ENCODE data around the gene C19orf47. TPM values are rescaled to one million over a fixed set of nuclear protein-coding genes. Genes with fewer than 3 reads are reported as not detected.

C19orf47 gene
- polyA plus RNA-seq, 3 donors: 7.6 to 10.2 (median 8.0) TPM

DNA sequence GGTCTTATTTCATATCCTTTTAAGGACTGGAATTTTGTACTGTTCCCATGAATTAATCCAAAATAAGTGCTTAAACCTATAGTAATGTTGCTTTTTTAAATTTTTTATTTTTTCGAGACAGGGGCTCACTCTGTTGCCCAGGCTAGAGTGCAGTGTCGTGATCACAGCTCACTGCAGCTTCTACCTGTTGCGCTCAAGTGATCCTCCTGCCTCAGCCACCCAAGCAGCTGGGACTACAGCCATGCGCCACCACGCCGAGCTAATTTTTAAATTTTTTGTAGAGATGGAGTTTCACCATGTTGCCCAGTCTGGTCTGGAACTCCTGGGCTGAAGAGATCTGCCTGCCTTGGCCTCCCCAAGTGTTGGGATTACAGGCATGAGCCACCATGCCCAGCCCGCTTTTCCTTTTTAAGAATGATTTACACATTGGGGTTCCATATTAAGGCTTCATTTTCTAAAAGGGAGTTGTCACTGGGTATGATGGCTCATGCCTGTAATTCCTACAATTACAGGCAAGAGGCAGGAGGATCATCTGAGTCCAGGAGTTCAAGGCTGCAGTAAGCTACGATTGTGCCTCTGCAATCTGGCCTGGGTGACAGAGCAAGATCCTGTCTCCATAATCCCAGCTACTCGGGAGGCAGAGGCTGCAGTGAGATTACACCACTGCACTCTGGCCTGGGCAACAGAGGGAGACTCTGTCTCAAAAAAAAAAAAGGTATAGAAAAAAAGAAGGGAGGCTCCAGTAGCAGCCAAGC is 34.8 kb downstream of the C19orf47 start:
- H3K9me3 ChIP-seq (replicated peaks in 1 of 2; ENCODE audit: control insufficient read depth in 1 of 2, insufficient read depth in 1 of 2, low read length in 2 of 2): no peaks in the 10 kb centered on the region
- Mint-ChIP-seq H3K27ac (peak overlapping the region in 1 of 7 donors; percentile 25), H3K4me3 (no peak overlapping the region), H3K9me3 (peaks cover 0 to 3% (median 0%) of the 10 kb centered on the region in 7 donors), H3K4me1 (peaks cover 11% of the 10 kb centered on the region), H3K36me3 (peaks cover 17 to 19% of the 10 kb centered on the region in 2 donors), H3K27me3 (ENCODE audit: low read depth in 3 of 3) (peaks cover 0 to 3% (median 0%) of the 10 kb centered on the region in 3 donors)
- TF ChIP-seq, protein P1, sequence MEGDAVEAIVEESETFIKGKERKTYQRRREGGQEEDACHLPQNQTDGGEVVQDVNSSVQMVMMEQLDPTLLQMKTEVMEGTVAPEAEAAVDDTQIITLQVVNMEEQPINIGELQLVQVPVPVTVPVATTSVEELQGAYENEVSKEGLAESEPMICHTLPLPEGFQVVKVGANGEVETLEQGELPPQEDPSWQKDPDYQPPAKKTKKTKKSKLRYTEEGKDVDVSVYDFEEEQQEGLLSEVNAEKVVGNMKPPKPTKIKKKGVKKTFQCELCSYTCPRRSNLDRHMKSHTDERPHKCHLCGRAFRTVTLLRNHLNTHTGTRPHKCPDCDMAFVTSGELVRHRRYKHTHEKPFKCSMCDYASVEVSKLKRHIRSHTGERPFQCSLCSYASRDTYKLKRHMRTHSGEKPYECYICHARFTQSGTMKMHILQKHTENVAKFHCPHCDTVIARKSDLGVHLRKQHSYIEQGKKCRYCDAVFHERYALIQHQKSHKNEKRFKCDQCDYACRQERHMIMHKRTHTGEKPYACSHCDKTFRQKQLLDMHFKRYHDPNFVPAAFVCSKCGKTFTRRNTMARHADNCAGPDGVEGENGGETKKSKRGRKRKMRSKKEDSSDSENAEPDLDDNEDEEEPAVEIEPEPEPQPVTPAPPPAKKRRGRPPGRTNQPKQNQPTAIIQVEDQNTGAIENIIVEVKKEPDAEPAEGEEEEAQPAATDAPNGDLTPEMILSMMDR (IDR thresholded peaks at IDR 0.05): no peak
- 100% methylated on average over 5 of the region's 9 CpGs for WGBS (ENCODE audit: insufficient coverage)
- H3K4me3 ChIP-seq (replicated peaks in 1 of 3; ENCODE audit: low read depth in 2 of 3, low read length in 3 of 3): no peak overlapping the region
- no peak for DNase-seq
- no peak overlapping the region for H2AFZ ChIP-seq (ENCODE audit: insufficient read depth, low read depth, low read length, poor library complexity, severe bottlenecking)
- H3K9ac ChIP-seq (ENCODE audit: insufficient read depth, low read length, poor library complexity, severe bottlenecking): no peak overlapping the region
- no peak overlapping the region for H3K4me2 ChIP-seq (replicated peaks; ENCODE audit: extremely low read depth, low read length, poor library complexity, severe bottlenecking)
- H3K79me2 ChIP-seq (ENCODE audit: insufficient read depth, low read length): no peaks in the 10 kb centered on the region
- no peaks in the 10 kb centered on the region for H3K27me3 ChIP-seq (ENCODE audit: control insufficient read depth in 2 of 2, insufficient read depth in 2 of 2, low read length in 2 of 2)
- no peak overlapping the region for H3K27ac ChIP-seq (ENCODE audit: low read depth in 1 of 2, low read length in 2 of 2)
- H3K36me3 ChIP-seq (replicated peaks in 1 of 2; ENCODE audit: control insufficient read depth in 1 of 2, insufficient read depth in 2 of 2, low read length in 2 of 2): peaks cover 6 to 19% of the 10 kb centered on the region in 2 donors
- H4K20me1 ChIP-seq (ENCODE audit: insufficient read depth, low read length): no peaks in the 10 kb centered on the region
- intact Hi-C loops (cut with micrococcal nuclease): no loop called here
- peaks cover 8 to 12% of the 10 kb centered on the region in 2 donors for H3K4me1 ChIP-seq (ENCODE audit: control insufficient read depth in 1 of 2, insufficient read depth in 2 of 2, low read length in 2 of 2)

DNA sequence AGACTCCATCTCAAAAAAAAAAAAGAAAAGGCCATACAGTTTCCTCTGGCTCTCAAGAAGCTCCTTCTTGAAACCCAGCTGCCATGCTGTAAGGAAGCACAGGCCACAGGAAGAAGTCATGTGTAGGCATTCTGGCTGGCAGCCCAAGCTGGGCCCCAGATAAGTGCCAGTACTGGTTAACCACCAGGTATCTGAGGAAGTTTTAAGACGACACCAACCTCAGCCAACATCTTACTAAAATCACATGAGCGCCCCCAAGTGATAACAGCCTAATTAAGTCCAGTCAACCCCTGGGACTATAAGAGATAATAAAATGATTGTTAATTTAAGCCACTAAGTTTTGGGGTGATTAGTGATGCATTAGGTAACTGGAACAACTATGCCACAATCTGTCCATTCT is 35.7 kb downstream of the C19orf47 start:
- Histone ChIP-seq H3K4me2 (replicated peaks; ENCODE audit: extremely low read depth, low read length, poor library complexity, severe bottlenecking) (no peak overlapping the region), H3K4me3 (replicated peaks in 1 of 3; ENCODE audit: low read depth in 2 of 3, low read length in 3 of 3) (no peak overlapping the region), H2AFZ (ENCODE audit: insufficient read depth, low read depth, low read length, poor library complexity, severe bottlenecking) (no peak overlapping the region), H3K27ac (ENCODE audit: low read depth in 1 of 2, low read length in 2 of 2) (no peak overlapping the region), H3K4me1 (ENCODE audit: control insufficient read depth in 1 of 2, insufficient read depth in 2 of 2, low read length in 2 of 2) (peaks cover 14 to 19% of the 10 kb centered on the region in 2 donors), H3K27me3 (ENCODE audit: control insufficient read depth in 2 of 2, insufficient read depth in 2 of 2, low read length in 2 of 2) (no peaks in the 10 kb centered on the region), H3K9me3 (replicated peaks in 1 of 2; ENCODE audit: control insufficient read depth in 1 of 2, insufficient read depth in 1 of 2, low read length in 2 of 2) (no peaks in the 10 kb centered on the region), H3K79me2 (ENCODE audit: insufficient read depth, low read length) (no peaks in the 10 kb centered on the region), H4K20me1 (ENCODE audit: insufficient read depth, low read length) (no peaks in the 10 kb centered on the region), H3K9ac (ENCODE audit: insufficient read depth, low read length, poor library complexity, severe bottlenecking) (no peak overlapping the region), H3K36me3 (replicated peaks in 1 of 2; ENCODE audit: control insufficient read depth in 1 of 2, insufficient read depth in 2 of 2, low read length in 2 of 2) (peaks cover 4 to 15% of the 10 kb centered on the region in 2 donors)
- Mint-ChIP-seq H3K36me3 (peaks cover 12 to 13% of the 10 kb centered on the region in 2 donors), H3K9me3 (peaks cover 0 to 3% (median 0%) of the 10 kb centered on the region in 7 donors), H3K4me3 (no peak overlapping the region), H3K4me1 (peaks cover 14% of the 10 kb centered on the region), H3K27ac (peak overlapping the region in 1 of 7 donors; percentile 8), H3K27me3 (ENCODE audit: low read depth in 3 of 3) (peaks cover 0 to 3% (median 2%) of the 10 kb centered on the region in 3 donors)
- TF ChIP-seq, protein P1 (IDR thresholded peaks at IDR 0.05): no peak
- intact Hi-C loops (cut with micrococcal nuclease): no loop called here
- DNase-seq: no peak
- 0% methylated on average over 1 of the region's 2 CpGs for WGBS (ENCODE audit: insufficient coverage)

All from CD14-positive monocyte (primary cell).